Sigmoid colon (tissue), 7 donors: ENCODE data around the gene SMIM1. TPM values are rescaled to one million over a fixed set of nuclear protein-coding genes. Genes with fewer than 3 reads are reported as not detected.

Experiments
- DNase-seq: peaks from one replicate; pipeline ENCODE4 v3.0.0-alpha.2; 2019
- H3K27ac ChIP-seq, 4 donors: fragments of 200-600 bp; sonication (generic); one replicate each; pipeline ENCODE4 v1.5.1; 2016 to 2019; ENCODE audit warnings: mild to moderate bottlenecking in 1 of 4
- H3K27me3 ChIP-seq, 3 donors: fragments of 200-600 bp; sonication (generic); one replicate each; pipeline ENCODE4 v1.5.1; 2019; ENCODE audit warnings: mild to moderate bottlenecking in 1 of 3
- H3K36me3 ChIP-seq, 4 donors: fragments of 200-600 bp; sonication (generic); one replicate each; pipeline ENCODE4 v1.5.1; 2016 to 2019
- H3K4me1 ChIP-seq, 4 donors: fragments of 200-600 bp; sonication (generic); one replicate each; pipeline ENCODE4 v1.5.1; 2017 to 2019
- H3K4me3 ChIP-seq, 4 donors: fragments of 200-600 bp; sonication (generic); one replicate each; pipeline ENCODE4 v1.5.1; 2017 to 2019; ENCODE audit warnings: mild to moderate bottlenecking in 2 of 4, moderate library complexity in 1 of 4
- H3K9me3 ChIP-seq, 4 donors: fragments of 200-600 bp in 3 of 4; sonication (generic) in 3 of 4; one replicate each; pipeline versions ENCODE4 v1.5.1 to v1.6.1; 2013 to 2019
- EP300 ChIP-seq, 4 donors: sonication (generic); formaldehyde crosslinking; IDR thresholded peaks; one replicate each; pipeline ENCODE4 v1.6.1; 2017; ENCODE audit warnings: antibody characterized with exemption in 4 of 4
- POLR2A ChIP-seq, 2 donors: fragments of 450-650 bp; IDR thresholded peaks; one replicate each; pipeline ENCODE4 v1.6.1; 2016; ENCODE audit warnings: antibody characterized with exemption in 2 of 2, mild to moderate bottlenecking in 2 of 2, moderate library complexity in 2 of 2
- POLR2AphosphoS5 ChIP-seq, 4 donors: sonication (generic); formaldehyde crosslinking; IDR thresholded peaks; one replicate each; pipeline ENCODE4 v1.6.1; 2017; ENCODE audit warnings: antibody characterized with exemption in 4 of 4
- WGBS, 2 donors: extraction: QIAGEN DNeasy Blood & Tissue Kit; methylation state at CpG; one replicate each; pipeline ENCODE4 v1.1.7; 2013; 5-methylcytosine and 5-hydroxymethylcytosine counted together
- intact Hi-C: fragments of 100-400 bp; cut with DNase I; formaldehyde crosslinking; loops from one replicate; pipeline ENCODE4 v1.15.1; 2023
- polyA plus RNA-seq, 3 donors: library from polyadenylated mRNA; stranded (reverse); fragments of 200-250 nt; gene quantifications; one replicate each; pipeline ENCODE4 v1.2.3, GENCODE V29; 2013
- total RNA-seq, 4 donors: library from RNA; depleted of rRNA; stranded (reverse); fragments of >200 nt; gene quantifications; one replicate each; pipeline ENCODE4 v1.1.0, GENCODE V29; 2016
- TF ChIP-seq, protein P1 (sequence below), 4 experiments: fragments of 450-650 bp in 3 of 4; fragments of 200-600 bp in 1 of 4; IDR thresholded peaks; one replicate each; pipeline ENCODE4 v1.5.1; 2016 to 2019; ENCODE audit warnings: antibody characterized with exemption in 4 of 4, mild to moderate bottlenecking in 3 of 4, moderate library complexity in 2 of 4
- donor health status: healthy with polysubstance abuse.
- donor health status: Bipolar disorder and iron deficiency.
- donor health status: healthy.

SMIM1 gene
- total and polyA plus RNA-seq, 7 donors = 2.7 to 10.8 (median 6.8) TPM; not detected in 1

DNA sequence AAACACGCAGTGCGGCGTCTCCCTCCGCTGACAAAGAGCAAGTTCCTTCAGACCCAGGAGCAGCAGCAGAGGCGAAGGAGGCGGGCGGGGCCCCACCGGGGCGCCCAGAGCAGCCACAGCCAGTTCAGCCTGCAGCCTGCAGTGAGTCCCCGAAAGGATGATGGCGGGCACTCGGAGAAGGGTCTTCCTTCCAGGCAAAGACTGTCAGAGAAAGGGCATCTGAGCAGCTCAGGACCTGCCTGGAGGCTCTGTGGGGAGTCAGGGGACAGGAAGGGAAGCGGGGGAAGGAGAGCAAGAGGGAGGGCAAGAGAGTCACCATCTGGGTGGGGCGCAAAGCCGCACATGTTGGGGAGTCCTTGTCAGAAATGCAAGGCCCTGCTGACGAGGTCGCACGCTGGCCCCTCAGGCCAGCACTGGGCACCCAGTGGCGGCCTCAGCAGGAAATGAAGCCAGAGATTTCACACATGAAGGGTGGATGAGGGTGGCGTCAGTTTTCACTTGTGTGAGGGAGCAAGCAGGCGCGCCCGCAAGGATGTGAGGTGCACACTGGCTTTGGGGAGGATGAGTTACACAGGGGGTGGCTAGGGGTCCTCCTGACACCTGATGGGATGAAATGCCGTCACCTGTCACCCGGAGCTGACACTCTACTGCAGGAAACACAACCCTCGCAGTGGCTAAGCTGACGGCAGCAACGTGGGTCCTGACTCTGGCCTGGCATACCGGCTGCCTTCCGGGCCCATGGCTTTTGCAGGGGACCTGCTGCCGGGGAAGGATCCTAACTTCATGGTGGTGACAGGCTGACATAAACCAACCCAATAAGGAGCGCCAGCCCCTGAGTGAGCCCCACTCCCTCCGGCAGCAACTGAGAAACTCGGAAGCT is 17.1 kb downstream of the SMIM1 start:
- Histone ChIP-seq H3K27me3 (no peaks in the 10 kb centered on the region), H3K4me1 (peaks cover 0 to 36% (median 21%) of the 10 kb centered on the region in 4 donors), H3K9me3 (no peaks in the 10 kb centered on the region), H3K36me3 (peaks cover 6 to 52% (median 30%) of the 10 kb centered on the region in 4 donors), H3K4me3 (no peak overlapping the region), H3K27ac (no peak overlapping the region)
- DNase-seq = no peak
- 92 to 93% methylated on average over 34 of the region's 34 CpGs for WGBS, 2 donors
- intact Hi-C loops = no loop called here
- TF ChIP-seq EP300 (IDR thresholded peaks at IDR 0.05) (no peak), POLR2AphosphoS5 (IDR thresholded peaks at IDR 0.05) (no peak), POLR2A (IDR thresholded peaks at IDR 0.05) (no peak)
- TF ChIP-seq, protein P1, sequence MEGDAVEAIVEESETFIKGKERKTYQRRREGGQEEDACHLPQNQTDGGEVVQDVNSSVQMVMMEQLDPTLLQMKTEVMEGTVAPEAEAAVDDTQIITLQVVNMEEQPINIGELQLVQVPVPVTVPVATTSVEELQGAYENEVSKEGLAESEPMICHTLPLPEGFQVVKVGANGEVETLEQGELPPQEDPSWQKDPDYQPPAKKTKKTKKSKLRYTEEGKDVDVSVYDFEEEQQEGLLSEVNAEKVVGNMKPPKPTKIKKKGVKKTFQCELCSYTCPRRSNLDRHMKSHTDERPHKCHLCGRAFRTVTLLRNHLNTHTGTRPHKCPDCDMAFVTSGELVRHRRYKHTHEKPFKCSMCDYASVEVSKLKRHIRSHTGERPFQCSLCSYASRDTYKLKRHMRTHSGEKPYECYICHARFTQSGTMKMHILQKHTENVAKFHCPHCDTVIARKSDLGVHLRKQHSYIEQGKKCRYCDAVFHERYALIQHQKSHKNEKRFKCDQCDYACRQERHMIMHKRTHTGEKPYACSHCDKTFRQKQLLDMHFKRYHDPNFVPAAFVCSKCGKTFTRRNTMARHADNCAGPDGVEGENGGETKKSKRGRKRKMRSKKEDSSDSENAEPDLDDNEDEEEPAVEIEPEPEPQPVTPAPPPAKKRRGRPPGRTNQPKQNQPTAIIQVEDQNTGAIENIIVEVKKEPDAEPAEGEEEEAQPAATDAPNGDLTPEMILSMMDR (IDR thresholded peaks at IDR 0.05) = no peak

DNA sequence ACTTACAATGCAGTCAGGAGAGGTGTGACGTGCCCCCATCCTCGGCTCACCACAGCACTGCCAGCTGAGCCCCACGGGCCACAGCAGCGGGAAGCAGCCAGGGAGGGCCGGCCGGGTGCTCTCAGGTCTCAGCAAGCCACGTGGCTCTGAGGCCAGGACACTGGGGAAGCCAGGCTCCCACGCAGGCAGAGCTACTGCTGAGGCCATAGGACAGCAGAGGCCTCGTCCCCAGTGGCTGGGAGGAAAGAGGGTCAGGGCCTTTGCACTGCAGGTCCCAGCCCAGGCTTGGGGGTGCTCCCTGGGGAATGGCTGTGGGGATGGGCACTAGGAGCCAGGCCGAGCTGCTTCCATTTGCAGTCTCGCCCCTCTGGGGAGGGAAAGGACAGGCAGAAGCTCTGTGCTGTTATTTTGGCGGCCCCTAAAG is 18.0 kb downstream of the SMIM1 start:
- Histone ChIP-seq H3K4me1 (peaks cover 0 to 45% (median 29%) of the 10 kb centered on the region in 4 donors), H3K4me3 (no peak overlapping the region), H3K27ac (no peak overlapping the region), H3K9me3 (no peaks in the 10 kb centered on the region), H3K27me3 (no peaks in the 10 kb centered on the region), H3K36me3 (peaks cover 6 to 43% (median 21%) of the 10 kb centered on the region in 4 donors)
- 87 to 89% methylated on average over 12 of the region's 12 CpGs for WGBS, 2 donors
- TF ChIP-seq EP300 (IDR thresholded peaks at IDR 0.05) = no peak
- TF ChIP-seq POLR2AphosphoS5 (IDR thresholded peaks at IDR 0.05) = no peak
- no peak for TF ChIP-seq POLR2A (IDR thresholded peaks at IDR 0.05)
- TF ChIP-seq, protein P1 (IDR thresholded peaks at IDR 0.05) = no peak
- DNase-seq = no peak
- intact Hi-C loops = no loop called here

DNA sequence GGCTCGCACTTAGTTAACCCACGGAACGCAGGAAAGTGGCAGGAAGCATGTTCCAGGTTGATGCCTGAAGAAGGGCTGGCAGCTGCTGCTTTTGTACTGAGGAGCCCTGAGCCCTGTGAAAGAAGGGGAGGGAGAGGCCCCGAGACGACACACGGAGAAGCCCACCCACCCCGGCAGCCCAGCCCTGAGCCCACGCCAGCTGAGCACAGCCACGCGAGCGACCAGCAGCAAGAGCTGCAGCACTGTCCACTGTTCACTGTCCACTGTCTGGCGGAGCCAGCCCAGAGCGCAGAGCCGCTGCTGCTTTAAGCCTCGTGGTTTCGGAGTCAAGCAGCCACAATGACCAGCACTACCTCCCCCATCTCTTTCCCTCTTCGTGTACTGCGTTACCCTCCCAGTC is 18.4 kb downstream of the SMIM1 start:
- TF ChIP-seq EP300 (IDR thresholded peaks at IDR 0.05) (no peak), POLR2AphosphoS5 (IDR thresholded peaks at IDR 0.05) (no peak), POLR2A (IDR thresholded peaks at IDR 0.05) (no peak)
- TF ChIP-seq, protein P1 (IDR thresholded peaks at IDR 0.05) = no peak
- no peaks in the 10 kb centered on the region for H3K9me3 ChIP-seq
- 91 to 92% methylated on average over 18 of the region's 18 CpGs for WGBS, 2 donors
- no peak overlapping the region for H3K4me3 ChIP-seq
- H3K4me1 ChIP-seq = peaks cover 0 to 46% (median 32%) of the 10 kb centered on the region in 4 donors
- peaks cover 6 to 39% (median 18%) of the 10 kb centered on the region in 4 donors for H3K36me3 ChIP-seq
- intact Hi-C loops = no loop called here
- DNase-seq = no peak
- no peak overlapping the region for H3K27ac ChIP-seq
- no peaks in the 10 kb centered on the region for H3K27me3 ChIP-seq

DNA sequence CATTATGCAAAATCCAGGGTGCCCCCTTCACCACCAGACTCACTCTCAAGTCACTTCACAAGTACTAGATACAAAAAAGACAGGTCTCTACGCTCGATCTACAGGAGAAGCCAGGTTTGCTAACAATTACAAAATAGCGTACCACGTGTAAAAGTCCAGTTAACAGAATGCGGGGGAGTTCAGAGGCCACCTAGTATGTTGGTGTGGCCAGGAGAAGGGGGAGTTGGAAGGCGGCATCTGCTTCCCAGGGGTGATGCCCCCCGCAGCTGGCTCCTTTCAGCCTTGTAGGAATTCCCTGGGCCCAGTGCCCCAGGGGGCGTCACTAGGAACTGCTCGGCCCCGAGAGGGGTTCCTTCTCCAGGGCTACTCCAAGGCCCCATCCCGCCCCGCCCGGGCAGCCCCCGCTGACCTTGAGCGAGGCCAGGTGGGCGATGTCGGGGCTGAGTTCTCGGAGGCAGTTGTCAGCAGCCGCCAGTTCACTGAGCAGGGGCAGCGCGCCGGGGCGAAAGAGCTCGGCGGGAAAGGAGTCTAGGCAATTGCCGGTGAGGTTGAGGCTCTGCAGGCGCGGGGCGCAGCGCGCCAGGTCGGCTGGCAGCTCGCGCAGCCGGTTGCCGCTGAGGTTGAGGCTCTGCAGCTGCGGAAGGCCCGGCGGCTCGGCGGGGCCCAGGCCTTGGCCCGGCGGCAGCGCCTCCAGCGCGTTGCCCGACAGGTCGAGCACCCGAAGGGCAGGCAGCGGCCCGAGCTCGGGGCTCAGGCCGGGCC is 23.1 kb downstream of the SMIM1 start:
- Histone ChIP-seq H3K36me3 (peaks cover 0 to 3% (median 0%) of the 10 kb centered on the region in 4 donors), H3K27ac (peak overlapping the region; percentile 70 to 85 (median 78)), H3K27me3 (no peaks in the 10 kb centered on the region), H3K9me3 (no peaks in the 10 kb centered on the region), H3K4me3 (peak overlapping the region; percentile 75 to 97 (median 88)), H3K4me1 (peaks cover 0 to 42% (median 34%) of the 10 kb centered on the region in 4 donors)
- TF ChIP-seq POLR2AphosphoS5 (IDR thresholded peaks at IDR 0.05) (no peak), EP300 (IDR thresholded peaks at IDR 0.05) (no peak), POLR2A (IDR thresholded peaks at IDR 0.05) (no peak)
- TF ChIP-seq, protein P1 (IDR thresholded peaks at IDR 0.05) = no peak
- WGBS, 2 donors = 2 to 4% methylated on average over 53 of the region's 53 CpGs
- DNase-seq = no peak
- intact Hi-C loops = loop anchor here (2.0 to 5.0 kb wide), 3 partner anchors 23 to 107 kb away; partner anchors contain the start of genes C1orf174 and SMIM1
